ENCODE results near the gene CHN2.

Gene CHN2

GRCh38 chr7:29335188-29336083 is 140.9 kb downstream of the CHN2 start:
- DNase-seq (ENCODE audit: low read depth): no peak

- DNase-seq (ENCODE audit: low read depth): no peak
Observed at GRCh38 chr7:29337546-29338116, 143.1 kb downstream of the CHN2 start.

- no peak for DNase-seq (ENCODE audit: low read depth)
Observed at GRCh38 chr7:29340696-29341095, 146.1 kb downstream of the CHN2 start.

DNA sequence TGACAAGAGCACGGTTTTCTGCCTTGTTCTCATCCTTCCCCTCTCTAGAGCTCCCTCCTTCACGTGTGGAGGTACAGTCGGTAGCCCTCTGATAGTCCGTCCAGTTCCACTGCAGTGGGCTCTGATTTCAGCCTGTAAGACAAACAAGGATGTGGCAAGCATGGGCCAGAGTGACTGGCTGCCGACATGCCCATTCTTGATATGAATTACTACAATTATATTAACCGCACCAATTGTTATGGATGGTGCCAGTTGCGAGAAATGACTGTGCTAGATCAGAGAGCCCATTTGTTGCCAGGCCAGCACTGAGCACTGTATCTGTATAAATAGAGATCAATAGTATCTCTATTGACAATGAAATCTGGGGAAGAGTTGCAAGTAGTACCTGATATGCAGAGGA is 146.6 kb downstream of the CHN2 start:
- DNase-seq (ENCODE audit: low read depth): no peak

- no peak for DNase-seq (ENCODE audit: low read depth)
Observed at GRCh38 chr7:29342761-29343160, 148.2 kb downstream of the CHN2 start.

DNA sequence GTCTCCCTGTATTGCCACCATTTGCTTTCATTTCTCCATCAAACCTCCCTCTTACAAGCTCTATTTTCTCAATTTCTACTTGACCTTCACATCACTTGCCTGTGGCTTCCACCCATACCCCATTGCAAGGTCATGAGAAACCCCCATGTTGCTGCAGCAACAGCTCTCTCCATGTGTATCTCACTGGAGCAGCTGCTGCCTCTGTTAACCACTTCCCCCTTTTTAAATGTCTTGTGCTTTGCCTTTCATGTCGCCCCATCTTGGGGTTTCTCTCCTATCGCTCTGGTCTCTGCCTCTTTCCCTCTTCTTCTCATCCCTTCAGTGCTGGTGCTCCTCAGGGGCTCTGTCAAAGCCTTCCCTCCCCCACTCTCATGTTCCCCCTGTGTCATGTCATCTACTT is 148.8 kb downstream of the CHN2 start:
- no peak for DNase-seq (ENCODE audit: low read depth)

- DNase-seq (ENCODE audit: low read depth): no peak
Observed at GRCh38 chr7:29344334-29344978, 149.9 kb downstream of the CHN2 start.

DNA sequence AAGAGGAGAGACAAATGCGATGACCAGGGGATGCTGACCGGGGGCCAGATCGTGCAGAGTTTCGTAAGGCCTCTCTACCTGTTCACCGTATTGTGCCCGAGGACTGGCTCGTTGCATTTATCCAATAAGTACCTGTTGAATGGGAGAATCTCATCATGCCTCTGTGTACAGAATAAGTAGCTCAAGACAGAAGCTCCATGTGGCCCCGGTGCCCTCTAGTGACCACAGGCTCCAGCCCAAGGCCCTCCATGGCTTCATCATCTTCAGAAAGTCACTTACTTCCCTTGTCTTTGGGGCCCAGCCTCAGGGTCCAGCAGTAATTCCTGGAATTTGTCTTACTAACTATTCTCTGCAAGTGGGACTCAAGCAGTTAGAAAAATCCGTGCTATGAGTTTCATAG is 151.0 kb downstream of the CHN2 start:
- DNase-seq (ENCODE audit: low read depth): no peak

GRCh38 chr7:29346231-29346978 is 151.8 kb downstream of the CHN2 start:
- DNase-seq (ENCODE audit: low read depth): no peak

DNA sequence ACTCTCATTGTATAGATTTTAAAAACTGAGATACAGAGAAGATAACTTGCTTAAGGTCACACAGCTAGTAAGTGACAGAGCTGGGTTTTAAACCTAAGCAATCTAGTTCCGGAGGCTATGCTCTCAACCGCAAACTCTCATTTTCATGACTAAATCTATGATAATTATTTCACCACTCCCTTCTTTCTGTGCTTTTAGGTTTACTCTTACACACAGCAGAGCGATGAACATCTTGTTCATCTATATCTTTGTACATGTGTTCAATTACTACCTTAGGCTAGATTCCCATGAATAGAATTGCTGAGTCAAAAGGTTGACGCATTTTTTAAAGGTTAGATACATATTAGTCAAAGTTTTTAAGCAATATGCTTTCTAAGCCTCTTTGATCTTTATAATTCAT is 154.8 kb downstream of the CHN2 start:
- DNase-seq (ENCODE audit: low read depth): no peak

GRCh38 chr7:29350351-29350750 is 155.8 kb downstream of the CHN2 start:
- DNase-seq (ENCODE audit: low read depth): no peak

DNA sequence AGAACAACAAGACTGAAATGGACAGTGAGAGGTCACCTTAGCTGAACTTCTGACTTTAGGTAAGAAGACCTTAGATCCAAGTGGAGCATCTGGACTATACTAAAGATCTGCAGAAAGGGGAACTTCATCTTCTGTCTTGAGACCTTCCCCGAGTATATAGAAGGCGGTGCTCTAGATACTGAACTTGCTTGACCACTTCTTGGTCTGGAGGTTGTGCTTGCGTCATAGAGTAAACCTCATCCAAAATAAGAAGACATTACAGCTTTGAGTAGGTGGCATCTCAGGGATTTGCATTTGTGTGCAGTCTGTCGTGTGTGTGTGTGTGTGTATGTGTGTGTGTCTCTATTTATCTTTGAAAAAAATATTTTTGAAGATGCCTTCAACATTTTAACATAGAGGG is 157.5 kb downstream of the CHN2 start:
- no peak for DNase-seq (ENCODE audit: low read depth)

DNA sequence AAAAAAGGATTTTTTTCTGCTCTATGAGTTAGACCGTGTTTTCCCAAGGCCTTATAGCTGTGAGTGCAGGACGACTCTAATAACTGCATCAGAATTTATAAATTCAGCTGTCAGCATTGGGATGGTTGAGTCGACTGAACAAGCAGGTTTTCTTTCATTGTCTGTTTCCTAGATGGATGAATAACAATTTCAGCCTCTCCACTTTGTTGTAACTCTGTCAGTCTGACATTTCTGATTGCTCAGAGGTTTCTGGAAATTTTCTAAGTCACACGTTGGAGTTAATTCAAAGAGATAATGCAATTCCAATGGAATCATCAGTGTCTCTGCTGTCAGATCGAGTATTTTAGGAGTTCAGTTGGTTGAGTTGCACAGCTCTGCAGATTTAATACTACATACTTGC is 159.2 kb downstream of the CHN2 start:
- no peak for DNase-seq (ENCODE audit: low read depth)

DNA sequence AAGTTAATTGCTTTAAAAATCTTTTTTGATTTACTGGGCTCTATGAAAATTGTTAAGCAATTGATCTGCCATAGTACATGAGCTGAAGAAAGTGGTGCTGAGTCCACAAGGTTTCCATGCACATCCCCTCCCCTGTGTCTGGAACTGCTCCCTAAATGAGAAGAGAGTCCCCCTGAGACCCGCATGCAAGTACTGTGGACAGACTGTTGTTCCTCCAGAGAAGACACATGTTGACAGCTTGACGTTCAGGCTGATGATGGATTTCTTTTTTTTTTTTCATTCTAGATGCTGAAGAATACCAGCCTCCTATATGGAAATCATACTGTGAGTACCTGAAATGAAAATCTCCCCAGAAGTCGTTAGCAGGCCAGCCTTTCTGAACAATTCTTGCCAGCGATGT is 159.8 kb downstream of the CHN2 start:
- no peak for DNase-seq (ENCODE audit: low read depth)

GRCh38 chr7:29355388-29355787 is 160.8 kb downstream of the CHN2 start:
- no peak for DNase-seq (ENCODE audit: low read depth)

DNA sequence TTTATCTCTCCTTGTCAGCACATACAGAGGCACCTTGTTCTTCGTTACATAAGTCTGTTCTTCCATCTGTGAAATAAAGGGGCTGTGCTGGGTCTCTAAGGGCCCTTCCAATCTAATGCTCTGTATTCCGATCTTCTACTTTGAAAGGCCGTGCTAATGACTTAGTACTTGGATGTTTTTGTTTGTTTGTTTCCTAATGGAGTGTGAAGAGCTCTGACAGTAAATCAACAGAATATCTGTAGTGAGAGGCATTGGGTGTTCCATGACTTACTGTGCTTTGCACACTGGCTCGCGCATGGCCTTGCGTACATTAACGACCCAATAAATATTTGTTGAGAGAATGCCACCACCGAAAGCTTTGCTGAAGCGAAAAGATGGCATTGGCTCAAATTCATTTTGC is 162.1 kb downstream of the CHN2 start:
- no peak for DNase-seq (ENCODE audit: low read depth)

GRCh38 chr7:29359482-29360093 is 165.0 kb downstream of the CHN2 start:
- DNase-seq (ENCODE audit: low read depth): no peak

DNA sequence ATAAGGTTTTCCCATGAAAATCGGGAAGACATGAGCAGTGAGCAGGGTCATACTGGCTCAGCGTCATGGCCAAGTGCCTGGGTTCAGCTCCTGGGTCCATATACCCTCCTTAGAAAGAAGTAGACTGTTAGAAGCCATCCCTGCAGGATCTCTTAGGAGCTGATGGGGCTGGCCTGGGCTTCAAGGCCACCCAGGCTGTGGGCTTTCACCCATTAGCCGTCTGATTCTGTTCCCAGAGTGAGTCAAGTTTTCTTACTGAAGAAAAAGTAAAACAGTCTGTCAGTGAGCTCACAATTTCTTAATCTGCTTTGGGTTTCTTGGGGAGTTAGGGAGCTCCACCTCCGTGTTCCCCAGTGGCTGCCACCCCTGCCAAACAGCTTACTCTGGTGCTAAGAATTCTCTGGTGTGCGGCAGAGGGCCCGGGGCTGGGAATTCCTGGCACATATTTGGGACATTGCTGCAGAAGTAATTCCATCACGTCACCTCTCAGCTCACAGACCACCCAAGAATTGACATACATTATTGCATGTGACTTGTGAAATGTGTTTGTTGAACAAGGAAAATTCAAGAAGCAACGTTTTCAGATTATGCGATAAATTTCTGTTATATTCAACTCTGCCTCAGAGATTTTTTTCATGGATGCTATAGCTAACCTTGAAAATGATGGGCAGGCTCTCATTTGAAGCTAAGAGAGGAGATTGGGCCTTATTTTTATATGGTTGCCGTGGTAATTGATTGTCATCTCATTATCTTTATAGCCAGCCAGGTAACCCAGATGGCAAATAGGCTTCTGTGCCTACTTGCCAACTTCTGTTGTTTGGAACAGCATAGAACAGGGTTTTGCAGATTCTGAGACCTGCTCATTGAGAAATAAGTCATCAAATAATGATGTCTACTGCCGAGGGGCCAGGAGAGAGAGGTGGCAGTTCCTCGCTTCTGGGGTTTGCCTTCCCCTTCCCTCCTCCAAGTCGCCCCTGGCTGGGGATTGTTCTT is 166.4 kb downstream of the CHN2 start:
- no peak for DNase-seq (ENCODE audit: low read depth)

GRCh38 chr7:29362380-29362779 is 167.8 kb downstream of the CHN2 start:
- DNase-seq (ENCODE audit: low read depth): no peak

DNA sequence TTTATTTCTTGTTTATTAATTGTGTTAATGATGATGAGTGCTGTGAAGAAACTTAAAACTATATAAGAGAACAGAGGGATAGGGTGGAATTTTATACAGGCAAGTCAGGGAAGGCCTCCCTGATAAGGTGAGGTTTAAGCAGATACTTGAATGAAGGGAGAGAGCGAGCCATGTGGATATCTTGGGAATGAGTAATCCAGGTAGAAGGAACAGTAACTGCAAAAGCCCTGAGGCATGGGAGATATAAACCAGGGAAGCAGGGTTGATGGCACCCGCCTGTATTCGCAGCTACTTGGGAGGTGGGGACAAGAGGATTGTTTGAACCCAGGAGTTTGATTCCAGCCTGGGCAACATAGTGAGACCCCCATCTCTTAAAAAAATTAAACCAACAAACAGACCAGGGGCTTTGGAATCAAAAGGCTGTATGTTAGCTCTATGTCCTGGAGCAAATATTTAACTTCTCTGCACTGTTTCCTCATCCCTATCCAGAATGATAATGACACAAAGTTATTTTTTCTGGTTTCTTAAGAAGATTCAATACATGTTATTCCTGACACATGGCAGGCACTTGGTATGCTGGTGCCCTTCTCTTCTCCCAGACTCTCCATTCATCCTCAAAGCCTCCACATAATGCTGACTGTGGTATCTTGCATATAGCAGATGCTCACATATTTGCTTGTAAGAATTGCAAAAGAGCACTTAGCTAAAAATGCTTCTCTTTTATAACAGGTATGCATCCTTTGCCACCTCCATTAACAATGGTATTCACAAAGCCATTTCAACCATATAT is 169.3 kb downstream of the CHN2 start:
- no peak for DNase-seq (ENCODE audit: low read depth)

Measured in stimulated activated CD8-positive, alpha-beta memory T cell treated with anti-CD3 and anti-CD28 coated beads, Interleukin-7, amount 100 ng/mL, for 24 hours (primary cell).